ENCODE data around the gene RBM4.
A peak's percentile ranks its signal among the peaks of the same experiment; 100 is the strongest.

RBM4 gene

DNA sequence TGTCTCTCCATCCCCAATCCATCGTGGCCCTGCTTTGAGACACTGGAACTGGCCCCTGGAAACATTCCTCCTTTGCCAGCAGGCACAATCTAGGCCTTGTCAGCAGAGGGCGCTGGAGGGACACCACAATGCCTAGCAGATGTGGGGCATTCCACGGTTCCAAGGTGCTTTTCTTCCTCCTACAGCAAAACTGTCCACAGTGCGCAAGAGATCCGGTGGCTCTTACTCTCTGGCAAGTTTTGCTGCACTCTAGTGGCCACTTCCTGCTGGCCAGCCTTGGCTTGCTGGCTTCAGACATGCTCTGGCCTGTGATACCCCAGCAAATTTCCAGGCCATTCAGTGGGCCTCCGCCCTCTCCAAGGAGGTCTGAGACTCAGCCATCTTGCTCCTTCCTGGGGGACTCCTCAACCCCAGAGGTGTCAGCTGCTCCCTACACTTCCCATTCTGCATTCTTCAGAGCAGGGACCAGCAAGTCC is 56.3 kb downstream of the RBM4 start:
- H3K4me1 ChIP-seq (ENCODE audit: low read length) = peaks cover 4% of the 10 kb centered on the region
- H3K4me3 ChIP-seq (ENCODE audit: low read length) = no peak overlapping the region
- H3K4me2 ChIP-seq (ENCODE audit: low read length) = peak overlapping the region; percentile 29; the same call in 1 of the 2 replicates
- no peak overlapping the region for H3K9ac ChIP-seq (ENCODE audit: low read length)
- H3K27me3 ChIP-seq (ENCODE audit: low read depth, low read length) = no peaks in the 10 kb centered on the region
- H3K9me3 ChIP-seq (ENCODE audit: insufficient read depth, low read length) = no peaks in the 10 kb centered on the region
- 0 out of 2 replicates have a peak overlapping the region, but pooled peaks have one; percentile 42 for H2AFZ ChIP-seq (ENCODE audit: low read depth, low read length)
- TF ChIP-seq EZH2phosphoT487 (IDR thresholded peaks at IDR 0.05; ENCODE audit: low read depth) = no peak
- TF ChIP-seq, protein P1, sequence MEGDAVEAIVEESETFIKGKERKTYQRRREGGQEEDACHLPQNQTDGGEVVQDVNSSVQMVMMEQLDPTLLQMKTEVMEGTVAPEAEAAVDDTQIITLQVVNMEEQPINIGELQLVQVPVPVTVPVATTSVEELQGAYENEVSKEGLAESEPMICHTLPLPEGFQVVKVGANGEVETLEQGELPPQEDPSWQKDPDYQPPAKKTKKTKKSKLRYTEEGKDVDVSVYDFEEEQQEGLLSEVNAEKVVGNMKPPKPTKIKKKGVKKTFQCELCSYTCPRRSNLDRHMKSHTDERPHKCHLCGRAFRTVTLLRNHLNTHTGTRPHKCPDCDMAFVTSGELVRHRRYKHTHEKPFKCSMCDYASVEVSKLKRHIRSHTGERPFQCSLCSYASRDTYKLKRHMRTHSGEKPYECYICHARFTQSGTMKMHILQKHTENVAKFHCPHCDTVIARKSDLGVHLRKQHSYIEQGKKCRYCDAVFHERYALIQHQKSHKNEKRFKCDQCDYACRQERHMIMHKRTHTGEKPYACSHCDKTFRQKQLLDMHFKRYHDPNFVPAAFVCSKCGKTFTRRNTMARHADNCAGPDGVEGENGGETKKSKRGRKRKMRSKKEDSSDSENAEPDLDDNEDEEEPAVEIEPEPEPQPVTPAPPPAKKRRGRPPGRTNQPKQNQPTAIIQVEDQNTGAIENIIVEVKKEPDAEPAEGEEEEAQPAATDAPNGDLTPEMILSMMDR (IDR thresholded peaks at IDR 0.05; ENCODE audit: low read depth, low read length) = peak; percentile 99
- peaks cover 38% of the 10 kb centered on the region for H3K36me3 ChIP-seq (replicated peaks; ENCODE audit: low read depth, low read length)
- H3K79me2 ChIP-seq (ENCODE audit: low read length) = no peaks in the 10 kb centered on the region
- no peaks in the 10 kb centered on the region for H4K20me1 ChIP-seq (ENCODE audit: insufficient read depth, low read length)
- no peak overlapping the region for H3K27ac ChIP-seq (ENCODE audit: low read length)

All from OCI-LY3 (cell line).